GM21723 (cell line): ENCODE results near the gene IFNA2.
"Not testable (repeated sequence)": the region's sequence is repeated elsewhere in the genome, so short reads cannot be mapped to it uniquely, and the experiment has no call there.

ENCODE experiments used
- ATAC-seq: cut with Tn5 transposase; IDR thresholded peaks from one replicate; pipeline ENCODE4 v1.9.1; 2021; ENCODE audit warnings: mild to moderate bottlenecking, moderate library complexity; ENCODE audit not compliant: unreplicated experiment

Gene IFNA2

GRCh38 chr9:21383627-21384026, 1.6 kb downstream of the IFNA2 start:
- ATAC-seq: no peak

GRCh38 chr9:21381448-21382339, 3.5 kb downstream of the IFNA2 start:
- ATAC-seq: peak; percentile 98

GRCh38 chr9:21371467-21371866, 13.7 kb downstream of the IFNA2 start:
- ATAC-seq: not testable (repeated sequence)

- no peak for ATAC-seq
These were observed 17.2 kb downstream of the IFNA2 start, which contains the start of gene IFNA13 for GRCh38 chr9:21367957-21368356. Gene IFNA13 (minus strand): TSS chr9:21368057. CDS start chr9:21368010, 47 bp downstream.

- ATAC-seq: peak; percentile 93
These were observed 18.0 kb downstream of the IFNA2 start for GRCh38 chr9:21367169-21367568.

GRCh38 chr9:21362287-21362686, 22.9 kb downstream of the IFNA2 start:
- ATAC-seq: no peak

- peak; percentile 90 for ATAC-seq
These were observed 27.4 kb downstream of the IFNA2 start for GRCh38 chr9:21357479-21358460.

GRCh38 chr9:21350787-21351186, 34.4 kb downstream of the IFNA2 start, which contains the start of gene IFNA6:
Gene IFNA6 (minus strand): TSS chr9:21350887. CDS start chr9:21350887, 0 bp downstream.
- ATAC-seq: no peak

GRCh38 chr9:21348430-21348970, 36.7 kb downstream of the IFNA2 start:
- ATAC-seq: no peak

- ATAC-seq: no peak
These were observed 44.5 kb downstream of the IFNA2 start for GRCh38 chr9:21340735-21341134.

GRCh38 chr9:21336457-21336856, 48.7 kb downstream of the IFNA2 start:
- ATAC-seq: no peak

- ATAC-seq: peak; percentile 91
These were observed 50.2 kb downstream of the IFNA2 start, which contains the start of gene KLHL9 for GRCh38 chr9:21334701-21335632. Gene KLHL9 (minus strand): TSS chr9:21335404. CDS start chr9:21334859, 545 bp downstream.
